NCI-H2227 (cell line): ENCODE measurements around the gene ETNPPL.
A peak's percentile ranks its signal among the peaks of the same experiment; 100 is the strongest.

Source experiments
- DNase-seq: peaks from one replicate; lab custom pipeline; 2025; ENCODE audit not compliant: unreplicated experiment; lab: John Stamatoyannopoulos, UW

The ETNPPL gene

DNA sequence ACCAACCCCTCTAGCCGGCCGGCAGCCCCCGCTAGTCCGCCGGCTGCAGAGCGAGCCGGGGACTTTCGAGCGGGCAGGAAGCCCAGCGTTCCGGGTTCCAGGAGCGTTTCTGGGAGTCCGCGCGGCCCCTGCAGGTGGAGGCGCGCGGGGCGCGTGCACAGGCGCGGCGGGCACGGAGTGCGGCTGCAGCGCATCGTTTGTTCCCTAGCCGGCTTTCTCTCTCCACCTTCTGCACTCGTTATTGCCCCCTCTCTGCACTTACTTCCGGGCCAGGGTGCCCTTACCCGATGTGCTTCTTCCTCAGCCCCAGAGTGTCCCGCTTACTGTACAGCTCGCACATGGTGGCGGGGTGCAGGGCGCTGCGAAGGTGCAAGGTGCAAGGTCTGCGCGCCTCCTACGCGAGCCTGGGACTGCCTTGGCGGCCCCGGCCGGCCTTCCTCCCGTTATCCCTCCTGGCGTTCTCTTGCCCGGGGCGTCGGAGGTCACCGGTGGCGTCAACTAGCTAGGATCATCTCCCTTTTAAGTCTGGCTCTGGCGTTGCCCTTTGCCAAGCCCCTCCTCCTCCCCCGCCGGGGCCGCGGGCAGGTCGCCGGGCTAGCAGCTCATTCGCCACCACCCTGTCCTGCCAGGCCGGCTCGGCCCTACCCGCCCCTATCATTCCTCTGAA, at the start of gene ETNPPL:
ETNPPL (minus strand) TSS at position 495 of the 667 bp plus-strand sequence; CDS start at position 340, 155 bp downstream.
- peak; percentile 11 for DNase-seq

DNA sequence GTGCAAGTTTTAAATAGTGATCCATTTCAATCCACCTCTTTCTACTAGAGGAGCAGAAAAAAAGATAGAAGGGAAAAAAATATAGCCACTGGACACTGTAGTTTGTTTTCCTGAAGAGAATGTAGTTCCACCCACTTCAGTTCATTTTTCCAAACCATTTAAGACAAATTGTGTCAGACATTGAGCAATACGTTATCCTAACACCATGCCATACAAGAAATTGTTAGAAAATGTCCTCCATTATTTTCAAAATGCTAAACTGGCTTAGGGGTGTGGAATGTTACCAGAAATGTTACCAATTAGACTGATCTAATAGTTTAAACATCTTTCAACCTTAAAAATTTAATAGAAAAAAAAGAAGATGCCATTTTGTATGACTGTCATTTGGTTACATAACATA, 48.6 kb upstream of the ETNPPL start:
- DNase-seq: no peak

DNA sequence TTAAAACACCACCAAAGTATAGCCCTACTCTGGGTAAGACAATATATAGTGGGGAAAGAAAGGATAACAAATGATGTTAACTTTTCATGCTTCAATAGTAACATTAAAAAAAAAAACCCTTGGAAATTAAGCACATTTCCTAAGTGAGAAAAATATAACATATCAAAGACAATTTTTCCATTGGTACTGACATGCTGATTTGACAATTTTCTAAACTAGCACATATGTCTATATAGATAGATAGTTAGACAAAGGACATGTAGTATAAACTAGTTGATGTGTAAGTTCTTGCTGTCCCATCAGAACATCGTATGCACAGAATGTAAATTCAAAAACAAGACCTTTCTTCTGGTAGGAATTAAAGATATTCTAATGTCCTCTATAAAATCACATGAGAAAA, 47.2 kb upstream of the ETNPPL start:
- DNase-seq: no peak

DNA sequence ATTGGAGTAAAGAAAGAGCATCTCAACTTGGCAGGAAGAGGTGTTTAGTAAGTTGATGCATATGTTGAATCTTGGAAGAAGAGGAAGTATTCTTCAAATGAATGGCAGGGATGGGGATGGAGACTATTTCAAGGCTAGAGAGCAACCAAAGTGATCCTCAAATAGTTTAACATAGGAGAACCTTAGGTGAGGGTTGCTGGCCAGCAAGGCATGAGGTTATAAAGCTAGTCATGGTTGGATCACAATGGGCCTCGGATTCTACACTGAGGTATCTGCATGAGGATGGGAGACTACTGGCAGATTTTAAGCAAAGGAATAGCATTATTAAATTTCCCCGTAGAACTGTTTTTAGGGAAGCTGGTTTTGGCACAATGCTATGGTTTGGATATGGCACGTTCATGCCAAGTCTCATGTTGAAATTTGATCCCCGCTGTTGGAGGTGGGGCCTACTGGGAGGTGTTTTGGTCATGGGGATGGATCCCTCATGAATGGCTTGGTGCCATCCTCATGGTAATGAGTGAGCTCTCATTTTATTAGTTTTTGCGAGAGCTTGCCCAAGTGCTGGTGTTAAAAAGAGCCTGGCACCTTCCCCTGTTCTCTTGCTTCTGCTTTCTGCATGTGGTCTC, 41.9 kb upstream of the ETNPPL start:
- DNase-seq: no peak

DNA sequence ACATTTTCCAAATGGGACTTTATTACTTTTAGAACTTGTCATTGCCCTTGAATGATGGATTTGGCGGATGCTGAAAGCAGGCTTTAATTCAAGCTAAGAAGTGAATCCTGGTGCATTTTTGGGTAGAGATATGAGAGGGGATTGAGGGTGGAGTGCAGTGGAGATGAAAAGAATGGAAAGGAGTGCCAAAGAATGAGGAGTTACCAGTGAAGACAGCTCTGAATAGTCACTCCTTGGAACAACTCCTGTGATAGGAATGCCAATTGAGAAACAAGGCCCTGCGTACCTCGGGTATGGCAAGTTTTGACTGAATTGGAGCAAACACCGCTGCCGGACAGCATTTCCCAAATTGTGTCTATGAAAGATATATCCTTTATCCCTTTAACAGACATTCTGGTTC, 36.5 kb upstream of the ETNPPL start:
- no peak for DNase-seq

DNA sequence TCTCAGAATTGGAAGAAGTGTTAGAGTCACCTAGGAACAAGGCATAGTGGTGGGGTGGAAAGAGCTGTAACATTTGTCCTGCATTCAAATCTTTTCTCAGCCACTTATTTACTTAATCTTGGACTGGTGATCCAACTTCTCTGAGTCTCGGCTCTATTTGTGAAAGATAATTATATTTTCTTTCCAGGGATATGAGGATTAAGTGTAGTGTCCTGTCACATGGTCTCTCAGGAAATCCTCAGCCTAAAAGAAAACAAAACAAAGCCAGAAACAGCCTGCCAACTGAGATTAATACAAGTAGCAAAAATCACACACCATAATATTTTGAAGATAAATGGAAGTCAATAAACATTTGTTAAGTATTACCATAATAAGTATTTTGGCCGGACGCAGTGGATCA, 33.3 kb upstream of the ETNPPL start:
- DNase-seq: no peak

DNA sequence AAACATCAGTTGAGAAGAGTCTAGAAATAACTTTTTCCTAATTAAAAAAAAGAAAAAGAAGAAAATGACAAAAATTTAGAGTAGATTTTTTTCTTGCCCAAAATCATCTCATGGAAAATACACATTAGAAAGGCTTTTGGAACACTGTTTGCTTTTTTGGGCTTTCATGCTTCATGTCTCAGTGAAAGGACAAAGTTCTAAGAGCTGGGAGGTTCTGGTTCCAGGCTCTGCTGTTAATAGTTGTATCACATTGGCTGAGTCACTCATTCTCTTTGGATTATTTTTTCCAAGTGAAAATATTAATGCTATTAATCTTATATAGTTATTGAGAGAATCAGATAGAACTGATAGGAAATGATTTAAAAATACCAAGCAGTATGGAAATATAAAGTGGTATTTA, 32.9 kb upstream of the ETNPPL start:
- DNase-seq: no peak

DNA sequence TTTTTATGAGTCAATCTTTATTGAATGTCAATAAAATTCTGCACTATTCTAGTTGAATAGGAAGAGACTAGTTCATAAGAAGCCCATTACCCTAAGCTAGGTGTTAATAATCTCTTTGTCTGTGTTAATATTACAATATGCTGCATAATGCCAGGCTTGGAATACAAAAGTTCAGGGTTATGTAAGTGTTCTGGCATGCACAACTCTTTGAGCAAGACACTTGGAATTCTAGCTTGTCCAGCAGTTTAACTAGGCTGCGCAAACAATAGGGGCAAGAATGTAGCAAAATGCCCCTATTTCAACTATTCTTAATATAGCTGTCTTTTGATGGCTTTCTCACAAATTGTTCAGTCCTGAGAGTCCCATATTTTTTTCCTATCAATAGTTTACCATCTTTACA, 31.3 kb upstream of the ETNPPL start:
- DNase-seq: no peak

DNA sequence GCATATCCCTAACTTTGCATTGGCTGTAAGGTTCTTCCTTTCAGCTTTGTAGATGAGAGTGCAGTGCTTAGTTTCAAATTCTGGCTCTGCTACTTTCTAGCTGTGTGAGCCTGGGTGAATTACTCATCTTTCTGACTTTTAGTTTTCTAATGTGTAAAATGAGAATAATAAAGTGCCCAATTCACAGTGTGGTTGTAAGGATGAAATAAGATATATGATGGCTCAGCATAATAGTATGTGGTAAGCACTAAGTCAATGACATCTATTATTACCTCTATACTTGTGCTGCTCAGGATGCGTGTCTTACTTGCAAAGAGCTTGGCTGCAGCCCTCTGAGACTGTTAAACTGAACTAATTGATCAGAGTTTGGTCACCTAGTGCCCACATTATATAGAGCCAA, 30.6 kb upstream of the ETNPPL start:
- no peak for DNase-seq

DNA sequence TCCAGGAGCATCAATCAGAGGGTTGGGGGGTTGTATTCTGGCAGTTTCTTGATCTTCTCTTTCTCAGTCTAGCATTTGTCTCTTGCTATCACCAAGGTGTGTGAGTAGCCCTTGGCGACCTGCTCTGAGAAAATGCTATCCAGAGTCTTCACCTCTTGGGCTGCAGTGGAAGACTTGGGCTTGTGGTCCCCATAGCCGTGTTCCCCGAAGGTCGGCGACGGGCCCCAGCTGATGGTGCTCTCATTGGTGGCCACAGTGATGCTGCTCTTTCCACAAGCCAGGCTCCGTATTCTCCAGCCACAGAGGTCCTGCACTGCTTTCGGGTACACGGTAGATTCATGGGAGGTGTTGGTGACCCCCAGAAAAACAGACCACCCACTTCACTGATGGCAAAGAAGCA, 25.9 kb upstream of the ETNPPL start:
- DNase-seq: no peak

DNA sequence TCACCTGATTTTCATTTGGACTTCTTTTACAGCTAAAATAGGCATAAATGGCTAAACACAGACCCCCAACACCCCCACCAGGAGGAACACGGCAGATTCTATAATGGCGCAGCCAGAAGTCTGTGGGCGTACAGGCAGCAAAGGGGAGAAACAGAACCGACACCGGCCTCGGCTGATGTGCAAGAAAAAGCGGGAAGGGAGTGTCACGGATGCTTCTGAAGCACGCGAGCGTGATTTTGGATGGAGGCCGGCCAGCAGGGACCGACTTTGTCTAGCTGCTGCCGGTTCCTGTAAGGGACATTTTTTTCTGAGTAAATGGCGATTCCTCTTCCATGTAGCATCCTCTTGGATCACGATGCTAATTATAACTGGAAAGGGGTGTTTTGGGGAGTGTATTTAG, 24.9 kb upstream of the ETNPPL start:
- no peak for DNase-seq

DNA sequence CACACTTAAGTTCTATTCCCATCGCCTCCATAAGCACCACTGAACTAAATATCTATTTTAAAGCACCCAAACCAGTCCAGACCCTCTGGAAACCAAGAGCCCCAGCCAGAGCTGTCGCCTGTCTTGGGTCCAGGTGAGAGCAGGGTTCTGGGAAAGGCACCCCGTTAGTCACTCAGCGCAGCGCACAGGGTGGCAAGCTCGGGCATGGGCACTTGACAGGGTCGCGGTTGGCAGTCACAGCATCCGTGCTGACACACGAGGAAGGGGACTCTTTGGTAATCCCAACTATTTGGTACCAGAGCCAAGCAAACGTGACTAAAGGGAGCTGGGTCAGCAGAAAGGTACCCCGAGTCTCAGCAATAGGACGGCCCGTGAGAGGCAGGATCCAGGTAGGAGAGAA, 24.3 kb upstream of the ETNPPL start:
- no peak for DNase-seq

DNA sequence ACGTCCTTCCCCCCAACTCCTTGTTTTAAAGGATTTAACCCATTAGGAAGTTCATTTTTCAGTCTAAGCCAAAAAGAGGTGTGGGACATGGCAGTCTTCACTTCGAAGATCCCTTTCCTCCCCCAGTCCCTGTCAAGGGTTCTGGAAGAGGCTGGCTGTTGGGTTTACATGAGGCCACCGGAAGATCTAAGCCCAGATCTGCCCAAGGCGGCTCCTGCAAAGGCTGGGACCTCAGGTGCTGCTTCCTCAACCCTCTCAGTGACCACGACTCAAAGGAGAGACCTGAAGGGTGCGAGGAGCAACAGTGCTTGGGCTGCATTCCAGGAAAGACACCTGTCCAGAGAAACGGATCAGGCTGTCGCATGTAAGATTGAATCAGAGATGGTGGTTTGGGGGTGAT, 23.5 kb upstream of the ETNPPL start:
- DNase-seq: no peak

DNA sequence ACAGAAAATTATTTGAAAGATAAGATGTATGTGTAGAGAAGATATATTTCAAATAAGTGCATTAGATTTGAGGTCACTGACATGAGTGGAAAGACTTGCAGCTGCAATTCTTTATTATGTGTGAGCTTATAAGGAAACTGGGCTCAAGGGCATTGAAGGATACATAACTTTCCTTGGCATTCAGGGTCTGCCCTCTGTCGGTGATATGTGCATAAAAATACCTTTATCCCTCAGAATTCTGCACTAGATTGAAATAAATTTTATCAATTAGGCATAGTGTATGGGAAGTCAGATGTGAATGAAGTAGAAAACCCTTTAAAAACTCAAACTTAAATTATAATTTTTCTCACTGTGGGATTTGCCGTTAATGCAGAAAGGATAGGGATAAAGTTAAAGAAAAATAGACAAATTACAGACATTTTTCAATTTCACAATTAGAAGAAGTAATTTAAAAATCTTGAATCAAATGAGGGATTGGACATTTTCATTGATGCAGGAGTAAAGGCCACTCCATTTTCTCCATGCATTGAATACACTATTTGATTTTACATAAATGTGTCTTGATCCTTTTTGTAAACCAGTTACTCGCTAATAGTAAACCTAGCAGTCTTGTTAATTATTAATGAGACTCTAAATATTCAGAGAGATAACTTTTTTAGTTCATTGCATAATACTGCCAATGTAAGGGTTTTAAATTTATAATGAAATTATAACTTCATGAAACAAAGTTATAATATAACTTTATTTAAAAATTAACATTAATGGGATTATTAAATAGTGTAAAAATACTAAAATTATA, 21.0 kb upstream of the ETNPPL start:
- DNase-seq: no peak

DNA sequence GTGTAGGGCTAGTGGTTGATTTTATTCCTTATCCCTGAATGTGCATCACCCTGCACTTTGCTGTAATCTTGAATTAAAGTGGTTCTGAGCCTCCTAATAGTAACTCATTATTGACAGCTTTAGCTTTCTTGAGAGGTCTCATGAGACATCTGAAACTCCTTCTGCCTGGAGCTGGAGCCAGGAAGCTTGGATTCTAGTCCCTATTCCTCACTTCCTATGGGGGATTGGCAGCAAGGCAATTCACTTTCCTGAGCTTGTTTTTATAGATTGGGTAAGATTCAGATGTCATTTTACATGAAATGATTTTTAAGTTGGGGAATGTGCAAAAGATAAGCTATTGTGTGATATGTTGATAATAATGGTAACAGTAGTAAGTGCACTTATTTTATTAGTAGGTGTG, 17.1 kb upstream of the ETNPPL start:
- DNase-seq: no peak

DNA sequence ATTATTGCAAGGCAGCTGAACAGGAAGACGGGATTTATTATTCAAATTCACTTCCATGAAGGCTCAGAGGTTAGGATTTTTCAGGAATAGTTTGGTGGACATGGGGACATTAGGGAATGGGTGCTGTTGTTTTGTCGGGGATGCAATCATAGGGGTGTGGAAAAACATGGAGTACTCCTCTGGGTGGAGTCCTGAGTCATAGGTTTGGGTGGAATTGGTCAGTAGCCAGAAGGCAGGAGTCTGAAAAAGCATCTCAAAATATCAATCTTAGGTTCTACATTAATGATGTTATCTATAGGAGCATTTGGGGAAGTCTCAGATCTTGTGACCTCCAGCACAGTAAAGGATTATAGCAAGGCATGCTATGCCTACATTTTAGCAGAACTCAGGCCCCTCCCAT, 14.5 kb upstream of the ETNPPL start:
- no peak for DNase-seq

DNA sequence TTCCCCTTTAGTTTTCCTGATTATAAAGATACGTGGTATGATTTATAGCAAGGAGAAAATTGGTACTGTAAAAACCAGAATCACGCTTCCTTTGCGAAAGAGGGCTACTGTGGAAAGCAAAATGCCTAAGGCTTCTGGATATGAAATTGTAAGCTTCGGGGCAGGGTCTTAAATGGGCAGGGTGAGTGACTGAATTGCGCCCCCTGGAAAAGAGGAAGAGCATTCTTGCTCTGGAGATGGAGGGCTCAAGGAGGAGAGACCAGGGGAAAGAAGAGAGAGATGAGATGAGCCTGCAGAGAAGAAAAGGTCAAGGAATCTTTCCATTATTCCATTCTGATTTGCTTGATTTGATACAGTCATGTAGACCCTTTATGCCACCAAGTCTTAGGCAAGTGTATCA, 13.1 kb upstream of the ETNPPL start:
- DNase-seq: no peak

DNA sequence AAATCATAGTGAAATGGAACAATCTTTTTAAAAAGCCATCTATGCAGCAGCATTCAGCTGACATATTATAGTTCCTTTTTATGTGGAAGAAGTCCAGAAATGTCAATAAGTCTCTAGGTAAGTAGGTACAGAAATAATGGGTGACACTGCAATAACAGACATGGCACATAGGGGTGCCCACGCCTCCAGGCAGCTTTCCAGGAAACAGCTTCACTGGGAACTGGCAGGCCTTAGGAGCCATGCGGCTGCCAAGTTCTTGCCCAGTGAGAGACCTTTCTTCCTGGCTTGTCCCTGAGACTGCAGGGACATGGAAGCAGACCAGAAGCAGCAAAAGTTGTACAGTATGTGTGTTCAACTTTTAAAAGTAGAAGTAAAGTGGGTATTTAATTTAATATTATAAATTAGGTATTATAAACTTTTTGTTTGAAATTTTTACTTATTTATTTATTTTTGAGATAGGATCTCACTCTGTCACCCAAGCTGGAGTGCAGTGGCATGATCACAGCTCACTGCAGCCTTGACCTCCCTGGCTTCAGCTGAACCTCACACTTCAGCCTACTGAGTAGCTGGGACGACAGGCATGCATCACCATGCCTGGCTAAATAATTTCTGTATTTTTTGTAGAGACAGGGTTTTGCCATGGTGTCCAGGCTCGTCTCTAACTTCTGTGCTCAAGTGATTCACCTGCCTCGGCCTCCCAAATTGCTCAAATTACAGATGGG, 12.1 kb upstream of the ETNPPL start:
- DNase-seq: no peak

DNA sequence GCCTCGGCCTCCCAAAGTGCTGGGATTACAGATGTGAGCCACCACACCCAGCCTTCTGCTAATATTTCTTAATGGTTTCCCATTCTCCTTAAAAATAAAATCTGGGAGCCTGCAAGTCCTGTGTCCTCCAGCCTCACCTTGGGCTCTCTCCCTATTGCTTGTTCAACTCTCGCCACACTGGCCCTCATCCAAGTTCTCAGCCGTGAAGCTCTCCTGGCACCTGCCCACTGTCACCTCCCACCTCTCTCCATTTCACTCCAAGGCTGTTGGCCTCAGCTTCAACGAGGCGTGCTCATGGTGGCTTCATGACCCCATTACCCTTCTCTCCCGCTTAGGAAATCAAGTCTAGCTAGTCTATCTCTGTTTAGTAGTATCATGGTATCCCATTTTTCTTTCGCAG, 9.5 kb upstream of the ETNPPL start:
- DNase-seq: no peak

DNA sequence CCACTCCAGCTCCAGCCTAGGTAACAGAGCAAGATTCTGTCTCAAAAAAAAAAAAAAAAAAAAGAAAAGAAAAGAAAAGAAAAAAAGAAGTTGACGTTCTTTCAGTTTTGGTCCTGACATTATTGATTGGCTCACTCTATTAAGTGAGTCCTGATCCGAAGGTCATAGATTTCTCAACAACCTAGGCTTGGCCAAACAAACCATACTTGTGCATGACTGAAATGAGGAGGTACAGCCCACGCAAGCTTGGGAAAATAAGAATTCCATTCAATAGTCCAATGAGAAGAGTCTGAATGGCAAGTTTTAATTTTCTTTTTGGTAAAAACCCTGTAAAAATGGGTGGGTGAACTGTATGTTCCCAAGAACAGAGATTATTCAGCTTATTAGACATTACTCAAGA, 3.2 kb upstream of the ETNPPL start:
- no peak for DNase-seq

DNA sequence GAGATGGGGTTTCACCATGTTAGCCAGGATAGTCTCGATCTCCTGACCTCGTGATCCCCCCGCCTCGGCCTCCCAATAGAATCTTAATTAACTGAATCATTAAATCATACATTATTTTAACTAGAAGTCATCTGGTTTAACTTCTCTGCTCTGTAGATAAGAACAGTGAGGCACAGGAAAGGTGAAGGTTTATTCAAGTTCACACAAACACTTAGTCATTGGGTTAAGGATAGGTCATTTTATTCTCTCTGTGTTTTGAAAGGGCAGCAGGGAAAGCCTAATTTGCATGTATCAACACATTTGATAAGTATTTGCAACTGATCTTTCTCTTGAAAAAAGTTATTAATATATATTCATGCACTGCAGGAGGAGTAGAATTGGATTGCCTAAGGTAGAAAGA, 1.1 kb upstream of the ETNPPL start:
- no peak for DNase-seq

DNA sequence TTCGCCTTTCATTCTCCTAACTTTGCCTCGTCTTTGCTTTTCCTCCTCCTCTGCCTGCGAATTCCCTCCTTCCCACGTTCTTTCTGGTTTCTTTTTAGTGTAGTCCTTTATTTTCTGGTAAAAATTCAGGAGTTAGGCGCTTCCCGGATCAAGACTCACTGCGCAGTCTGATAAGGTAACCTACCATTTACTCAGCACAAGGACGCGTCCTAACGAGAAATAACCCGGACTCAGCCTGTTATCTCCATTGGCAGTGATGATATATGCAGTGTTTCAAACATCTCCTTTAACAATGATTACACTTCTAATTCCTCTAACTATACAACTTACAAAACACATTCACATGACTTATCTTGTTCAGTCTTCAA, 357 bp upstream of the ETNPPL start:
- DNase-seq: no peak
